Kidney glomerular epithelial cell (primary cell): Measurements from ENCODE around the gene RGS4.

Experiments
- DNase-seq: peaks from one replicate; lab custom pipeline; 2025; lab: John Stamatoyannopoulos, UW

Gene RGS4

GRCh38 chr1:163102590-163102989 lies 33.4 kb downstream of the RGS4 start:
- no peak for DNase-seq

GRCh38 chr1:163104385-163105099 lies 35.4 kb downstream of the RGS4 start:
- DNase-seq = peak; percentile 46

DNA sequence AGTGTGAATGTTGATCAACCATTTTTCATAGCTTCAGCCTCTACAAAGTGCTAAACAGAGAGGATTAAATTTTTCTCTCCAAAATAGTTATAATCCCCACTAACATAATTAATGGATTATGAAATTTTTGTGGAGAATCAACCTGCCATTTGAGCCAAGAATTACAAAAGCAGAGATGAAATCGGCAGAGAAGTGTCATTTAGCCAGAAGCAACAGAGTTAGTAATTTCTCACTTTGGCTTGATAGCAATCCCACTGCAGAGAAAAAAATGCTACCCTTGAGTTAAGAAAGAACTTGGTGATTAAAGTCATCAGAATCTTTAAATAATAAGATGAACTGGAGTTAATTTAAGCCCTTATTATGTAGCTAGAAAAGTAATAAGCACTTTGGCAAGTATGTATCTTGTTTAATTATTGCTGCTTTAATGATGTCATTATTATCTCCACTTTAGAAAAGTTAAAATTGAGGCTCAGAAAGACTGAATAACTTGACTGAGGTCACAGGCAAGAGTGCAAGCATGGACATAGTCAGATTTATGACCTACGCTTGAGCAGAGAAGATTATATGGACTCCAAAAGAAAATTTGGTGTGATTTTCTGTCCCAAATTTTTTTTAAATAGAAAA lies 37.3 kb downstream of the RGS4 start:
- no peak for DNase-seq

DNA sequence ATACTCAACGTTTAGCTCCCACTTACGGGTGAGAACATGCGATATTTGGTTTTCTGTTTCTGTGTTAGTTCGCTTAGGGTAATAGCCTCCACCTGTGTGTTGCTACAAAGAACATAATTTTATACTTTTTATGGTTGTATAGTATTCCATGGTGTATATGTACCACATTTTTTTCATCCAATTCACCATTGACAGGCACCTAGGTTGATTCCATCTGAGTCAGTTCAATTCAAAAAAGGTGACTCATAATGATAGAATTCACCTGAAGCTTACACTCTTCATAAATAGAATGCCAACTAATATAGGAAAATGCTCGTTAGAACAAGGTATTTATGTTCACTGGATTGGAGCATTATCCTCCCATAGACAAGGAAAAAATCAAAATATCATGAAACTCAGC lies 38.5 kb downstream of the RGS4 start:
- DNase-seq = no peak

DNA sequence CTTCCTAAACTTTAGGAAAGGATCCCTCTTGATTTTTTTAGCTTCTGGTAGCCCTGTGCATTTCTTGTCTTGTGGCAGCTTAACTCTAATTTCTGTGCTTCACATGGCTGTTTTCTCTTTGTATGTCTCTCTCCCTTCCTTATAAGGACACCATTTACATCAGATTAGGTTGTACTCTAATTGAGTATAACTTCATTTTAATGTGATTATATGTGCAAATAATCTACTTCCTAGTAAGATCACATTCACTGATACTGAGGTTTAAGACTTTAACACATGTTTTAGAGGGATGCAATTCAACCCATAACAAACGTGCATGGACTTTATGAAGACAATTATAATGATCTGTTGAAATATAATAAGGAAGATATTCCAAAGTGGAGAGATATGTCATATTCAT lies 46.7 kb downstream of the RGS4 start:
- no peak for DNase-seq

- no peak for DNase-seq
Observed at GRCh38 chr1:163119707-163120106, 50.5 kb downstream of the RGS4 start.

DNA sequence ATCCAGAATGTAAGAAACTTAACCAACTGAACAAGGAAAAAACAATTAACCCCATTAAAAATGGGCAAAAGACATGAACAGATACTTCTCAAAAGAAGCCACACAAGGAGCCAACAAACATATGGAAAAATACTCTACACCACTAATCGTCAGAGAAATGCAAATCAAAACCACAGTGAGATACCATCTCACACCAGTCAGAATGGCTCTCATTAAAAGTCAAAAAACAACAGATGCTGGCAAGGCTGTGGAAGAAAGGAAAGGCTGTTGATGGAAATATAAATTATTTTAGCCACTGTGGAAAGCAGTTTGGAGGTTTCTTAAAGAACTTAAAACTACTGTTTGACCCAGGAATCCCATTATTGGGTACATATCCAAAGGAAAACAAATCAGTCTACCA lies 51.2 kb downstream of the RGS4 start:
- no peak for DNase-seq

DNA sequence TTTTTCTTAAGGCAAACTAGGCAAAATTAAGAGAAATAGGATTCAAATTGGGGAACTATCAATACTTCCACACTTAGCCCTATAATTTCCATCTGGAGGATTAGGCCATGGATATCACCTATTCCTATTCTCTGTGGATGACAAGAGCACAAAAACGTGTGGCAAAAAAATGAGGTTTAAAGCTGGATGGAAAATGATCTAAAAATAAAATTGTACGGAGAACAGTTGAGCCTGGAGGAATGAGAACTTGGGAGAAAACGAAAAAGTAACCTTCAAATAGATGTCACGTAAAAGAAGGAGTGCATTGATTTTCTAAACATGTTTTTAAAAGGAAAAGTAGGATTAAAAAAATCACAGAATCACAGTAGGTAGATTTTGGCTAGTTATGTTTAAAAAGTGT lies 55.7 kb downstream of the RGS4 start:
- DNase-seq = no peak
